ENCODE measurements around the gene CCDC180.

The CCDC180 gene

DNA sequence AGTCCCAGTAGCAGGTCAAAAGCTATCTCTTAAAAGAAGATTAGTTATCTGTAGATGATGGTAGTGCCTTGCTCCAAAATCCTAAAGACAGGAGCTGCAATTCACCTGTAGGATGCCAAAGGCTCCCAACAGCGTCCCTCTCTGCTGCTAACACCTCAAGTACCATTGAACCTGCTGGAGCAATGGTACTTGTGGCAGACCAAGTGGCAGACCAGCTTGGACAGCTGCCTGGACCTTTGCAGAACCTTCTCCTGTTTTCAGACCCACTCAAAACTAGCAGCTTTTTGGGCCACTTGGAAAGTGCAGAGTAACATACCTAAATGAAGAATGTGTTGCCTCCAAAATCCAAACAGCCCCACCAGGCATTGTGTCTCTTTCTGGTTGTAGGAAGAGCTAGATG lies 6.9 kb upstream of the CCDC180 start:
- Histone ChIP-seq H3K4me3 (no peak overlapping the region), H3K27ac (no peak overlapping the region)
- TF ChIP-seq CTCF (IDR thresholded peaks at IDR 0.05): no peak
- DNase-seq (ENCODE audit: low spot score): no peak

- TF ChIP-seq CTCF (IDR thresholded peaks at IDR 0.05): no peak
- H3K4me3 ChIP-seq: no peak overlapping the region
- no peak for DNase-seq (ENCODE audit: low spot score)
- H3K27ac ChIP-seq: no peak overlapping the region
These were observed 5.5 kb upstream of the CCDC180 start for GRCh38 chr9:97301974-97302373.

DNA sequence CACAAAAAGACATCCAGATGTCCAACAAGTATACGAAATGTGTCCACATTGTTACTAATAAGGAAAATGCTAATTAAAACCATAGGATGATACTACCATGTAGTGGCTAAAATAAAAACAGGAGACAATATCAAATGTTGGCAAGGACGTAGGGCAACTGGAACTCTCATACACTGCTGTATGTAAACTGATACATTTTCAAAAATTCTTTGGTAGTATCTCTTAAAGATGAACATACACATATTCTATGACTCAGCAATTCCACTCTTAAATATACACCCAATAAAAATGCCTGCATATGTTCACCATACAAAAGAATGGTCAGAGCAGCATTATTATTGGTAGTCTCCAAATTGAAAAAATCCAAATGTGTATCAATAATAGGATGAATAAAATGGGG lies 2.9 kb upstream of the CCDC180 start:
- Histone ChIP-seq H3K27ac (no peak overlapping the region), H3K4me3 (no peak overlapping the region)
- no peak for TF ChIP-seq CTCF (IDR thresholded peaks at IDR 0.05)
- no peak for DNase-seq (ENCODE audit: low spot score)

DNA sequence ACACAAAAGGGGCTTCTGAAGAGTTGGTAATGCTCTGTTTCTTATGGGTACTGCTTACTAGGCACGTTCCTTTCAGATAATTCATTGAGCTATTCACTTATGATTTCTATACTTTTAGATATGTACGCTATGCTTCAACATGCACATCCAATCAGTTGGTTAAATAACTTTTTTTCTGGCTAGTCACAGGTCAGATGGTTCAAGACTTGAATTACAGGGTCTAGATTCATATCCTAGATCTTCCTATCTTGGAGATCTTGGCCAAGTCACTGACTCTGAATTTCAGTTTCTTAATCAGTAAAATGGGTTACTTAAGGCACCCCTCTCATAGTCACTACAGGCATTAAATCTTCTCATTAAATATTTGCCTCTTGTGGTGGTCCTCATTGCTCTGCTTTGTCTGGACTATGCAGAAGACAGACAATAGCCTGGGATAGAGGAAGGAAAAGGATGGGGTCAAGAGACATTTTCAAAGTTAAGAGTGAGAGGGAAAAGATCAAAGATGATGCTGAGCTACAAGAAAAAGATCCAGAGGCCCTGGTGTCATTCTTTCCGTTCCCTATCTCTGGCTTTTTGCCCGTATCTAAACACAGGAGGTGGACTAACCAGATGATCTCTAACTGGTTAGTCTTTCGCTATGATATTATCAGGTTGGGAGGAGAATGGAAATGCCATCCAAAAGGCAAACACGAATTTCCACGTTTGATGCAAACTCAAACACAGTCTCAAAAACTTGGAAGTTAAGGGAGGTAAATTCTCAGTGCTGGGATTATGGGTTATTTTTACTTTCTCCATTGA lies 1.8 kb upstream of the CCDC180 start:
- Histone ChIP-seq H3K27ac (no peak overlapping the region), H3K4me3 (no peak overlapping the region)
- no peak for TF ChIP-seq CTCF (IDR thresholded peaks at IDR 0.05)
- no peak for DNase-seq (ENCODE audit: low spot score)

- Histone ChIP-seq H3K4me3 (peak overlapping the region; percentile 52), H3K27ac (no peak overlapping the region)
- DNase-seq (ENCODE audit: low spot score): no peak
- no peak for TF ChIP-seq CTCF (IDR thresholded peaks at IDR 0.05)
These were observed 368 bp upstream of the CCDC180 start for GRCh38 chr9:97307091-97307490.

GRCh38 chr9:97309260-97309659 lies 1.8 kb downstream of the CCDC180 start:
- no peak for TF ChIP-seq CTCF (IDR thresholded peaks at IDR 0.05)
- H3K4me3 ChIP-seq: no peak overlapping the region
- no peak for DNase-seq (ENCODE audit: low spot score)
- H3K27ac ChIP-seq: no peak overlapping the region

DNA sequence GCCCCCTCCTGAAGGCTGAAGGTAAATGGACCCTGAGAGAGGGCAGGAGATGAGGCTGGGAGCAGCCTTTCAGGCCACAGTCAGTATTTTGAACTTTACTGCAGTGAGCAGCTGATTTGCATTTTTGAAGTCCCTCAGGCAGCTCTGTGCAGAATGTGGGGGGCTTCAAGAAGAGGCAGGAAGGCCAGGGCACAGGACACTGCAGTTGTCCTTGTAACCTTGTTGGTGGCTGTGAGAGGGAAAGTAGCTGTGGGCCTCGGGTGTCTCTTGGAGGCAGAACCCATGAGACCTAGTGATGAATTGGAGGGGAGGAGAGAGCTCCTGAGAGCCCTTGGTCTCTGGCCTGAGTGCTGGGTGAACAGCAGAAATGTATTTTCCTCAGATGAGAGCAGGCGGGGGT lies 2.6 kb downstream of the CCDC180 start:
- Histone ChIP-seq H3K27ac (no peak overlapping the region), H3K4me3 (no peak overlapping the region)
- DNase-seq (ENCODE audit: low spot score): no peak
- TF ChIP-seq CTCF (IDR thresholded peaks at IDR 0.05): no peak
